Measurements from ENCODE around the gene LHFPL2. TPM values are rescaled to one million over a fixed set of nuclear protein-coding genes. Genes with fewer than 3 reads are reported as not detected.

The LHFPL2 gene
- polyA plus RNA-seq, 2 donors = 0.84 to 1.4 TPM

- Histone ChIP-seq H3K9me3 (ENCODE audit: control insufficient read depth in 2 of 2, insufficient read depth in 1 of 2, low read depth in 1 of 2, low read length in 1 of 2) (no peaks in the 10 kb centered on the region), H3K4me3 (ENCODE audit: low read depth in 1 of 2, low read length in 2 of 2) (peak overlapping the region; percentile 71 to 73), H3K36me3 (ENCODE audit: control insufficient read depth in 2 of 2, insufficient read depth in 2 of 2, low read length in 1 of 2) (no peaks in the 10 kb centered on the region), H3K27ac (ENCODE audit: low read depth in 2 of 2, low read length in 1 of 2) (no peak overlapping the region), H3K27me3 (ENCODE audit: control insufficient read depth in 1 of 2, insufficient read depth in 2 of 2, low read length in 2 of 2) (no peaks in the 10 kb centered on the region), H3K4me1 (ENCODE audit: control insufficient read depth in 2 of 2, insufficient read depth in 2 of 2, low read length in 1 of 2) (peaks cover 3 to 4% of the 10 kb centered on the region in 2 donors)
- WGBS, 2 donors = 3 to 7% methylated on average over 17 of the region's 17 CpGs
Measured at GRCh38 chr5:78647351-78647818, 1.2 kb downstream of the LHFPL2 start.

- no peak overlapping the region for H3K27ac ChIP-seq (ENCODE audit: low read depth in 2 of 2, low read length in 1 of 2)
- no peaks in the 10 kb centered on the region for H3K9me3 ChIP-seq (ENCODE audit: control insufficient read depth in 2 of 2, insufficient read depth in 1 of 2, low read depth in 1 of 2, low read length in 1 of 2)
- 39 to 55% methylated on average over 2 of the region's 2 CpGs for WGBS, 2 donors
- no peaks in the 10 kb centered on the region for H3K27me3 ChIP-seq (ENCODE audit: control insufficient read depth in 1 of 2, insufficient read depth in 2 of 2, low read length in 2 of 2)
- H3K4me3 ChIP-seq (ENCODE audit: low read depth in 1 of 2, low read length in 2 of 2) = no peak overlapping the region
- peaks cover 3 to 4% of the 10 kb centered on the region in 2 donors for H3K4me1 ChIP-seq (ENCODE audit: control insufficient read depth in 2 of 2, insufficient read depth in 2 of 2, low read length in 1 of 2)
- H3K36me3 ChIP-seq (ENCODE audit: control insufficient read depth in 2 of 2, insufficient read depth in 2 of 2, low read length in 1 of 2) = no peaks in the 10 kb centered on the region
Measured at GRCh38 chr5:78644741-78645300, 3.8 kb downstream of the LHFPL2 start.

- no peak overlapping the region for H3K4me3 ChIP-seq (ENCODE audit: low read depth in 1 of 2, low read length in 2 of 2)
- H3K27ac ChIP-seq (ENCODE audit: low read depth in 2 of 2, low read length in 1 of 2) = no peak overlapping the region
- 93 to 97% methylated on average over 3 of the region's 3 CpGs for WGBS, 2 donors
- H3K27me3 ChIP-seq (ENCODE audit: control insufficient read depth in 1 of 2, insufficient read depth in 2 of 2, low read length in 2 of 2) = no peaks in the 10 kb centered on the region
- peaks cover 3 to 4% of the 10 kb centered on the region in 2 donors for H3K4me1 ChIP-seq (ENCODE audit: control insufficient read depth in 2 of 2, insufficient read depth in 2 of 2, low read length in 1 of 2)
- no peaks in the 10 kb centered on the region for H3K36me3 ChIP-seq (ENCODE audit: control insufficient read depth in 2 of 2, insufficient read depth in 2 of 2, low read length in 1 of 2)
- H3K9me3 ChIP-seq (ENCODE audit: control insufficient read depth in 2 of 2, insufficient read depth in 1 of 2, low read depth in 1 of 2, low read length in 1 of 2) = no peaks in the 10 kb centered on the region
Measured at GRCh38 chr5:78644129-78644528, 4.4 kb downstream of the LHFPL2 start.

- H3K4me1 ChIP-seq (ENCODE audit: control insufficient read depth in 2 of 2, insufficient read depth in 2 of 2, low read length in 1 of 2) = peaks cover under 1 to 7% of the 10 kb centered on the region in 2 donors
- no peak overlapping the region for H3K27ac ChIP-seq (ENCODE audit: low read depth in 2 of 2, low read length in 1 of 2)
- 92 to 100% methylated on average over 1 of the region's 1 CpG for WGBS, 2 donors
Measured at GRCh38 chr5:78642701-78643100, 5.9 kb downstream of the LHFPL2 start.

GRCh38 chr5:78640662-78641474 is 7.7 kb downstream of the LHFPL2 start:
- 61 to 72% methylated on average over 3 of the region's 3 CpGs for WGBS, 2 donors
- Histone ChIP-seq H3K36me3 (ENCODE audit: control insufficient read depth in 2 of 2, insufficient read depth in 2 of 2, low read length in 1 of 2) (no peaks in the 10 kb centered on the region), H3K27ac (ENCODE audit: low read depth in 2 of 2, low read length in 1 of 2) (no peak overlapping the region), H3K9me3 (ENCODE audit: control insufficient read depth in 2 of 2, insufficient read depth in 1 of 2, low read depth in 1 of 2, low read length in 1 of 2) (no peaks in the 10 kb centered on the region), H3K4me1 (ENCODE audit: control insufficient read depth in 2 of 2, insufficient read depth in 2 of 2, low read length in 1 of 2) (peaks cover 0 to 4% of the 10 kb centered on the region in 2 donors), H3K27me3 (ENCODE audit: control insufficient read depth in 1 of 2, insufficient read depth in 2 of 2, low read length in 2 of 2) (no peaks in the 10 kb centered on the region), H3K4me3 (ENCODE audit: low read depth in 1 of 2, low read length in 2 of 2) (no peak overlapping the region)

More at GRCh38 chr5:78642701-78643100, 5.9 kb downstream of the LHFPL2 start:
- Histone ChIP-seq H3K27me3 (ENCODE audit: control insufficient read depth in 1 of 2, insufficient read depth in 2 of 2, low read length in 2 of 2) (no peaks in the 10 kb centered on the region), H3K9me3 (ENCODE audit: control insufficient read depth in 2 of 2, insufficient read depth in 1 of 2, low read depth in 1 of 2, low read length in 1 of 2) (no peaks in the 10 kb centered on the region), H3K4me3 (ENCODE audit: low read depth in 1 of 2, low read length in 2 of 2) (no peak overlapping the region), H3K36me3 (ENCODE audit: control insufficient read depth in 2 of 2, insufficient read depth in 2 of 2, low read length in 1 of 2) (no peaks in the 10 kb centered on the region)

GRCh38 chr5:78639791-78640190 is 8.8 kb downstream of the LHFPL2 start:
- H3K27ac ChIP-seq (ENCODE audit: low read depth in 2 of 2, low read length in 1 of 2) = no peak overlapping the region
- 60 to 71% methylated on average over 2 of the region's 2 CpGs for WGBS, 2 donors
- no peaks in the 10 kb centered on the region for H3K9me3 ChIP-seq (ENCODE audit: control insufficient read depth in 2 of 2, insufficient read depth in 1 of 2, low read depth in 1 of 2, low read length in 1 of 2)
- peaks cover 0 to 4% of the 10 kb centered on the region in 2 donors for H3K4me1 ChIP-seq (ENCODE audit: control insufficient read depth in 2 of 2, insufficient read depth in 2 of 2, low read length in 1 of 2)
- no peaks in the 10 kb centered on the region for H3K27me3 ChIP-seq (ENCODE audit: control insufficient read depth in 1 of 2, insufficient read depth in 2 of 2, low read length in 2 of 2)
- no peaks in the 10 kb centered on the region for H3K36me3 ChIP-seq (ENCODE audit: control insufficient read depth in 2 of 2, insufficient read depth in 2 of 2, low read length in 1 of 2)
- H3K4me3 ChIP-seq (ENCODE audit: low read depth in 1 of 2, low read length in 2 of 2) = no peak overlapping the region

- Histone ChIP-seq H3K27me3 (ENCODE audit: control insufficient read depth in 1 of 2, insufficient read depth in 2 of 2, low read length in 2 of 2) (no peaks in the 10 kb centered on the region), H3K4me1 (ENCODE audit: control insufficient read depth in 2 of 2, insufficient read depth in 2 of 2, low read length in 1 of 2) (peaks cover 0 to 4% of the 10 kb centered on the region in 2 donors), H3K9me3 (ENCODE audit: control insufficient read depth in 2 of 2, insufficient read depth in 1 of 2, low read depth in 1 of 2, low read length in 1 of 2) (no peaks in the 10 kb centered on the region), H3K36me3 (ENCODE audit: control insufficient read depth in 2 of 2, insufficient read depth in 2 of 2, low read length in 1 of 2) (no peaks in the 10 kb centered on the region), H3K27ac (ENCODE audit: low read depth in 2 of 2, low read length in 1 of 2) (peak overlapping the region in 1 of 2 donors; percentile 1), H3K4me3 (ENCODE audit: low read depth in 1 of 2, low read length in 2 of 2) (no peak overlapping the region)
- WGBS, 2 donors = 78 to 80% methylated on average over 4 of the region's 4 CpGs
Measured at GRCh38 chr5:78638973-78639669, 9.5 kb downstream of the LHFPL2 start.

GRCh38 chr5:78638423-78638822 is 10.1 kb downstream of the LHFPL2 start:
- Histone ChIP-seq H3K36me3 (ENCODE audit: control insufficient read depth in 2 of 2, insufficient read depth in 2 of 2, low read length in 1 of 2) (no peaks in the 10 kb centered on the region), H3K9me3 (ENCODE audit: control insufficient read depth in 2 of 2, insufficient read depth in 1 of 2, low read depth in 1 of 2, low read length in 1 of 2) (no peaks in the 10 kb centered on the region), H3K4me3 (ENCODE audit: low read depth in 1 of 2, low read length in 2 of 2) (no peak overlapping the region), H3K27me3 (ENCODE audit: control insufficient read depth in 1 of 2, insufficient read depth in 2 of 2, low read length in 2 of 2) (no peaks in the 10 kb centered on the region), H3K4me1 (ENCODE audit: control insufficient read depth in 2 of 2, insufficient read depth in 2 of 2, low read length in 1 of 2) (peaks cover 0 to 4% of the 10 kb centered on the region in 2 donors), H3K27ac (ENCODE audit: low read depth in 2 of 2, low read length in 1 of 2) (peak overlapping the region; percentile 17 to 21)
- 23 to 33% methylated on average over 10 of the region's 10 CpGs for WGBS, 2 donors

GRCh38 chr5:78637468-78637867 is 11.1 kb downstream of the LHFPL2 start:
- no peaks in the 10 kb centered on the region for H3K27me3 ChIP-seq (ENCODE audit: control insufficient read depth in 1 of 2, insufficient read depth in 2 of 2, low read length in 2 of 2)
- H3K9me3 ChIP-seq (ENCODE audit: control insufficient read depth in 2 of 2, insufficient read depth in 1 of 2, low read depth in 1 of 2, low read length in 1 of 2) = no peaks in the 10 kb centered on the region
- no peaks in the 10 kb centered on the region for H3K36me3 ChIP-seq (ENCODE audit: control insufficient read depth in 2 of 2, insufficient read depth in 2 of 2, low read length in 1 of 2)
- no peak overlapping the region for H3K27ac ChIP-seq (ENCODE audit: low read depth in 2 of 2, low read length in 1 of 2)
- H3K4me1 ChIP-seq (ENCODE audit: control insufficient read depth in 2 of 2, insufficient read depth in 2 of 2, low read length in 1 of 2) = peaks cover 0 to 4% of the 10 kb centered on the region in 2 donors
- WGBS, 2 donors = 89 to 93% methylated on average over 5 of the region's 5 CpGs
- H3K4me3 ChIP-seq (ENCODE audit: low read depth in 1 of 2, low read length in 2 of 2) = no peak overlapping the region

All from esophagus (tissue), 2 donors.